ENCODE data around the gene APEX1.

APEX1 gene

GRCh38 chr14:20454516-20455354 is at the start of gene APEX1, which contains the start of gene OSGEP:
Gene APEX1 (plus strand): TSS chr14:20455226. CDS start chr14:20455646, 420 bp downstream.
Gene OSGEP (minus strand): TSS chr14:20454812. CDS start chr14:20454683, 129 bp downstream.
- peak within 1 kb of the TSS; percentile 99 for H3K9ac ChIP-seq (ENCODE audit: low read length)
- H3K4me1 ChIP-seq (ENCODE audit: control insufficient read depth, low read depth, low read length): peaks cover 3% of the 10 kb centered on the region

GRCh38 chr14:20409226-20409625 is 45.8 kb upstream of the APEX1 start:
- peaks cover 3% of the 10 kb centered on the region for H3K27me3 ChIP-seq (ENCODE audit: control insufficient read depth, insufficient read depth, low read length)
- H3K9ac ChIP-seq (ENCODE audit: low read length): no peak overlapping the region
- H3K36me3 ChIP-seq (ENCODE audit: control insufficient read depth, low read depth, low read length): peaks cover 4% of the 10 kb centered on the region
- H3K9me3 ChIP-seq (ENCODE audit: control insufficient read depth, low read depth, low read length): no peaks in the 10 kb centered on the region
- no peak overlapping the region for H3K27ac ChIP-seq (ENCODE audit: low read length)
- no peak overlapping the region for H3K4me3 ChIP-seq (ENCODE audit: low read length)
- H3K4me1 ChIP-seq (ENCODE audit: control insufficient read depth, low read depth, low read length): no peaks in the 10 kb centered on the region

More at GRCh38 chr14:20454516-20455354, at the start of gene APEX1, which contains the start of gene OSGEP:
- H3K4me3 ChIP-seq (ENCODE audit: low read length): peak within 1 kb of the TSS; percentile 97
- no peaks in the 10 kb centered on the region for H3K27me3 ChIP-seq (ENCODE audit: control insufficient read depth, insufficient read depth, low read length)
- H3K27ac ChIP-seq (ENCODE audit: low read length): peak within 1 kb of the TSS; percentile 97
- no peaks in the 10 kb centered on the region for H3K9me3 ChIP-seq (ENCODE audit: control insufficient read depth, low read depth, low read length)
- H3K36me3 ChIP-seq (ENCODE audit: control insufficient read depth, low read depth, low read length): peaks cover 61% of the 10 kb centered on the region

- no peaks in the 10 kb centered on the region for H3K9me3 ChIP-seq (ENCODE audit: control insufficient read depth, low read depth, low read length)
- H3K36me3 ChIP-seq (ENCODE audit: control insufficient read depth, low read depth, low read length): peaks cover 4% of the 10 kb centered on the region
- H3K9ac ChIP-seq (ENCODE audit: low read length): peak overlapping the region; percentile 58
- peak overlapping the region; percentile 91 for H3K4me3 ChIP-seq (ENCODE audit: low read length)
- no peaks in the 10 kb centered on the region for H3K4me1 ChIP-seq (ENCODE audit: control insufficient read depth, low read depth, low read length)
- no peak overlapping the region for H3K27ac ChIP-seq (ENCODE audit: low read length)
- peaks cover 6% of the 10 kb centered on the region for H3K27me3 ChIP-seq (ENCODE audit: control insufficient read depth, insufficient read depth, low read length)
Measured at GRCh38 chr14:20412411-20412810, 42.6 kb upstream of the APEX1 start.

DNA sequence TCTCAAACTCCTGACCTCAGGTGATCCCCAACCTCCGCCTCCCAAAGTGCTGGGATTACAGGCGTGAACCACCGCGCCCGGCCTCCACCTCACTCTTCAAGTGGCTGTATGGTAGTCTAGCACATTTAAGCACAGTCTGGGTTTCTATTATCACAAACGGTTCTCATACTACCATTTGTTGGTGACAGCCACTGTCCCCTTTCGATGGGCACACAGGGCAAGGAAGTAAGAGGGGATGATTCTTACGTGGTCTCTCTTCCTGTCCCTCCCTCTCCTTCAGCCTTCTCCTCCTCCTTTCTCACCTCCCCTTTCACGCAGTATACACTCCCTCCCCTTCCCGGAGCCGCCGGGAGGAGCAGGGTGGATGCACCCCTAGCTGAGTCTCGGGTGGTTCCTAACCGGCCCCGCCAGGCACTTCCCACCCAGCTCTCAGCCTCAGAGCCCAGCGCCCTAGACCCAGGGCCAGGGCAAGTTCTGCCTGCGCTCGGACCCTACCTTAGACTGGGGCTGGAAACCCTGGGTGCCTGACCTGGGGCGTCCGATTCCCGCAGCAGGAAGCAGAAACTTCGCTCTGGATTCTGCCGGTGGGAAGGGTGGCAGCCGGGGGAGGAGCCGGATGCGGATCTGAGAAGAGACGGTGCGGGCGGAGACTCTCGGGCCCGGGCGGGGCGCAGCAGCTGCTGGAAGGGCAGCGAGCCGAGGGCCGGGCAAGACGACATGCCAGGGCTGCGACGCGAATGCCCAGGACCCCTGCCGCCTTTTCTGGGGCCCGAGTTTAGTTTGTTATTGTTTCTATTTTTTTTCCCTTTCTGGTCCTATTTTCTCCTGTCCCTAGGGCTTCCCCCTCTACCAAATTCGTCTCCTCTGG is 41.9 kb upstream of the APEX1 start, which contains the start of gene TEP1:
TSS of gene TEP1 (minus strand) at position 626 of the 868 bp plus-strand sequence. CDS start 5,062 bp downstream, outside the sequence.
- H3K4me1 ChIP-seq (ENCODE audit: control insufficient read depth, low read depth, low read length): no peaks in the 10 kb centered on the region
- peak within 1 kb of the TSS; percentile 58 for H3K9ac ChIP-seq (ENCODE audit: low read length)
- H3K27ac ChIP-seq (ENCODE audit: low read length): no peak within 1 kb of the TSS
- H3K36me3 ChIP-seq (ENCODE audit: control insufficient read depth, low read depth, low read length): no peaks in the 10 kb centered on the region
- no peaks in the 10 kb centered on the region for H3K9me3 ChIP-seq (ENCODE audit: control insufficient read depth, low read depth, low read length)
- peaks cover 6% of the 10 kb centered on the region for H3K27me3 ChIP-seq (ENCODE audit: control insufficient read depth, insufficient read depth, low read length)
- peak within 1 kb of the TSS; percentile 91 for H3K4me3 ChIP-seq (ENCODE audit: low read length)

DNA sequence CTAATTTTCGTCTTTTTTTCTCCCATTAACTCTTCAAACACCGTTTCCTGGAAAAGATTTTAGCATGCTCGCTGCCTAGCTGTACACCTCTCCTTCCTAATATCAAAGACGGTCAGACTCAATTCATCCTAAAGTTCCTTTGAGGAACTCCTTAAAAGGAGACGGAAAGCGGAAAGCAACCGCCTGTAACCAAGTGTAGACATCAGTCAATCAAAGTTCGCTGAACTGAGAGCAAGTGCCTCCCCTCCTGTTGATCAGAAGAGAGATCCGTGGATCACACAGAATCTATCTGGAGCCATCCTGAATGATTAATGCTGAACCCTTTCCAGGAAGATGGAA is 41.3 kb upstream of the APEX1 start:
- H3K9me3 ChIP-seq (ENCODE audit: control insufficient read depth, low read depth, low read length): no peaks in the 10 kb centered on the region
- no peak overlapping the region for H3K27ac ChIP-seq (ENCODE audit: low read length)
- H3K9ac ChIP-seq (ENCODE audit: low read length): peak overlapping the region; percentile 58
- H3K4me3 ChIP-seq (ENCODE audit: low read length): peak overlapping the region; percentile 91
- H3K4me1 ChIP-seq (ENCODE audit: control insufficient read depth, low read depth, low read length): no peaks in the 10 kb centered on the region
- H3K27me3 ChIP-seq (ENCODE audit: control insufficient read depth, insufficient read depth, low read length): peaks cover 6% of the 10 kb centered on the region
- no peaks in the 10 kb centered on the region for H3K36me3 ChIP-seq (ENCODE audit: control insufficient read depth, low read depth, low read length)

DNA sequence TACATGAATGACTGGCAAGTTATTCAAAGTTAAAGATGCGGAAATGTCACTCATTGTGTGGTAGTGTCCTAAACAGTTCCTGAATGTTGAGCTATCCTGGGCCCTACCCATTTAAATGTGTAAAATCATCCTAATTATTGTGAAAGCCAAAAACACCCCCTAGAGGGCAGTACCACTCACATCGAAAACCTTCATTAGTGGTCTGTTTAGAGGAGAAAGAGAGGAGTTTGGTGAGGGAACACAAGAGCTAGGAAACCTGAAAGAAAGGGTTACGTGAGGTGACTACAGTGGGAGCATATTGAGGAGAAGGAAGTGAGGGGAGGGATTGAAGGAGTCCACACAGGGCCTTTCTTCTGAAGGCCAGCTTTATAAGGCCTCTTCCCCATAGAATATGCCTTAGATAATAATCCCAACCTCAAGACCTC is 39.2 kb upstream of the APEX1 start:
- peaks cover 6% of the 10 kb centered on the region for H3K27me3 ChIP-seq (ENCODE audit: control insufficient read depth, insufficient read depth, low read length)
- H3K4me1 ChIP-seq (ENCODE audit: control insufficient read depth, low read depth, low read length): no peaks in the 10 kb centered on the region
- no peak overlapping the region for H3K9ac ChIP-seq (ENCODE audit: low read length)
- no peak overlapping the region for H3K4me3 ChIP-seq (ENCODE audit: low read length)
- no peaks in the 10 kb centered on the region for H3K36me3 ChIP-seq (ENCODE audit: control insufficient read depth, low read depth, low read length)
- no peaks in the 10 kb centered on the region for H3K9me3 ChIP-seq (ENCODE audit: control insufficient read depth, low read depth, low read length)
- no peak overlapping the region for H3K27ac ChIP-seq (ENCODE audit: low read length)

GRCh38 chr14:20416223-20416622 is 38.8 kb upstream of the APEX1 start:
- H3K36me3 ChIP-seq (ENCODE audit: control insufficient read depth, low read depth, low read length): no peaks in the 10 kb centered on the region
- no peaks in the 10 kb centered on the region for H3K9me3 ChIP-seq (ENCODE audit: control insufficient read depth, low read depth, low read length)
- no peak overlapping the region for H3K4me3 ChIP-seq (ENCODE audit: low read length)
- H3K27me3 ChIP-seq (ENCODE audit: control insufficient read depth, insufficient read depth, low read length): peaks cover 6% of the 10 kb centered on the region
- peaks cover under 1% of the 10 kb centered on the region for H3K4me1 ChIP-seq (ENCODE audit: control insufficient read depth, low read depth, low read length)
- no peak overlapping the region for H3K27ac ChIP-seq (ENCODE audit: low read length)
- H3K9ac ChIP-seq (ENCODE audit: low read length): no peak overlapping the region

DNA sequence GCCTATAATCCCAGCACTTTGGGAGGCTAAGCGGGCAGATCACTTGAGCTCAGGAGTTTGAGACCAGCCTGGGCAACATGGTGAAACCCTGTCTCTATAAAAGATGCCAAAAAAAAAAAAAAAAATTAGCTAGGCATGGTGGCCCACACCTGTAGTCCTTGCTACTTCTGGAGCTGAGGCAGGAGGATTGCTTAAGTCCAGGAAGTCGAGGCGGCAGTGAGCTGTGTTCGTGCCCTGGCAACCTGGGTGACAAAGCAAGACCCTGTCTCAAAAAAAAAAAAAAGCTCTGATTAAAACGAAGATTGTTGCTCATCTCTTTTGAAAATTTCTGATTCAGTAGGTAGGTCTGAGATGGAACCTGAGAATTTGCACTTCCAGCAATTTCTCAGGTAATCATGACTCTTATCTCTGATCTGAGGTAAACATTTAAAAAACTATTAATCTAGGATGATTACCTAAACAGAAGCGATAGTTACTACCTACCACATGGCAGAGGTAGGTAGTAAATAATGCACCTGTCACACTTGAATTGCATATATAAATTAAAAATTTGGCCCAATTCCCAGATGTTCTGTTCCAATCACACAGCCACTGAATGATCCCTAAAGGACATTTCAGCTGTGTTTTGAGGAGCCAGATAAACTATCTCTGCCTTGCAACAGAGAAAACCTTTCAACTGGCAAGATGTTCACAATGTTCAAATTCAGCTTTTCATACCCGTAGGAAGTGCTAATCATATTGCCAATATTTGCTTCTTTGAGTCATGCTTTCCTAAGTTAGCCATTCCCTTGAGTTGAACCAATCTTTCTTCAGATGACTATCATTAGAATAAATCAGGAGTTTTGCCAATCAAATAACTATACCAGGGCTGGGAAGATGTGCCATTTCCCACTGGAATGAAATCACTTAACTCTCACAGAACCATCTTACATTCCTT is 37.5 kb upstream of the APEX1 start:
- Histone ChIP-seq H3K4me3 (ENCODE audit: low read length) (no peak overlapping the region), H3K9ac (ENCODE audit: low read length) (no peak overlapping the region), H3K9me3 (ENCODE audit: control insufficient read depth, low read depth, low read length) (no peaks in the 10 kb centered on the region), H3K27ac (ENCODE audit: low read length) (no peak overlapping the region), H3K4me1 (ENCODE audit: control insufficient read depth, low read depth, low read length) (peaks cover 5% of the 10 kb centered on the region), H3K27me3 (ENCODE audit: control insufficient read depth, insufficient read depth, low read length) (peaks cover 6% of the 10 kb centered on the region), H3K36me3 (ENCODE audit: control insufficient read depth, low read depth, low read length) (no peaks in the 10 kb centered on the region)

- H3K9me3 ChIP-seq (ENCODE audit: control insufficient read depth, low read depth, low read length): no peaks in the 10 kb centered on the region
- H3K27ac ChIP-seq (ENCODE audit: low read length): no peak overlapping the region
- no peak overlapping the region for H3K9ac ChIP-seq (ENCODE audit: low read length)
- no peaks in the 10 kb centered on the region for H3K36me3 ChIP-seq (ENCODE audit: control insufficient read depth, low read depth, low read length)
- peaks cover 5% of the 10 kb centered on the region for H3K4me1 ChIP-seq (ENCODE audit: control insufficient read depth, low read depth, low read length)
- no peak overlapping the region for H3K4me3 ChIP-seq (ENCODE audit: low read length)
- H3K27me3 ChIP-seq (ENCODE audit: control insufficient read depth, insufficient read depth, low read length): peaks cover 6% of the 10 kb centered on the region
Measured at GRCh38 chr14:20418501-20418909, 36.5 kb upstream of the APEX1 start.

- peaks cover 5% of the 10 kb centered on the region for H3K4me1 ChIP-seq (ENCODE audit: control insufficient read depth, low read depth, low read length)
Measured at GRCh38 chr14:20419419-20419818, 35.6 kb upstream of the APEX1 start.

More at GRCh38 chr14:20419419-20419818, 35.6 kb upstream of the APEX1 start:
- no peak overlapping the region for H3K9ac ChIP-seq (ENCODE audit: low read length)
- H3K27ac ChIP-seq (ENCODE audit: low read length): no peak overlapping the region
- no peaks in the 10 kb centered on the region for H3K36me3 ChIP-seq (ENCODE audit: control insufficient read depth, low read depth, low read length)
- no peaks in the 10 kb centered on the region for H3K9me3 ChIP-seq (ENCODE audit: control insufficient read depth, low read depth, low read length)
- no peak overlapping the region for H3K4me3 ChIP-seq (ENCODE audit: low read length)
- H3K27me3 ChIP-seq (ENCODE audit: control insufficient read depth, insufficient read depth, low read length): peaks cover under 1% of the 10 kb centered on the region
